ENCODE measurements around the gene ABCA2. TPM values are rescaled to one million over a fixed set of nuclear protein-coding genes. Genes with fewer than 3 reads are reported as not detected.

The ABCA2 gene
- polyA plus RNA-seq, 1 of the 3 experiments (the other 2 are of a cell fraction) = 34.7 TPM

- TF ChIP-seq ZBTB33 (IDR thresholded peaks at IDR 0.05; ENCODE audit: borderline replicate concordance, low read depth) = no peak
- no peak for TF ChIP-seq FOXJ3 (CRISPR knock-in tag; IDR thresholded peaks at IDR 0.05)
- TF ChIP-seq TCF12 (IDR thresholded peaks at IDR 0.05) = no peak
- TF ChIP-seq USF2 (IDR thresholded peaks at IDR 0.05; ENCODE audit: borderline replicate concordance, low read depth, low read length) = no peak
- TF ChIP-seq, protein P1, sequence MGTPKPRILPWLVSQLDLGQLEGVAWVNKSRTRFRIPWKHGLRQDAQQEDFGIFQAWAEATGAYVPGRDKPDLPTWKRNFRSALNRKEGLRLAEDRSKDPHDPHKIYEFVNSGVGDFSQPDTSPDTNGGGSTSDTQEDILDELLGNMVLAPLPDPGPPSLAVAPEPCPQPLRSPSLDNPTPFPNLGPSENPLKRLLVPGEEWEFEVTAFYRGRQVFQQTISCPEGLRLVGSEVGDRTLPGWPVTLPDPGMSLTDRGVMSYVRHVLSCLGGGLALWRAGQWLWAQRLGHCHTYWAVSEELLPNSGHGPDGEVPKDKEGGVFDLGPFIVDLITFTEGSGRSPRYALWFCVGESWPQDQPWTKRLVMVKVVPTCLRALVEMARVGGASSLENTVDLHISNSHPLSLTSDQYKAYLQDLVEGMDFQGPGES (IDR thresholded peaks at IDR 0.05; ENCODE audit: low read depth, low read length) = no peak
- TF ChIP-seq SMC3 (IDR thresholded peaks at IDR 0.05; ENCODE audit: low read depth, low read length) = peak; percentile 91
- no peak for TF ChIP-seq GATA2 (CRISPR knock-in tag; IDR thresholded peaks at IDR 0.05)
- no peak for TF ChIP-seq FOSL2 (IDR thresholded peaks at IDR 0.05; ENCODE audit: borderline replicate concordance, low read depth)
These were observed 36.2 kb upstream of the ABCA2 start (continued) for GRCh38 chr9:137064027-137064879.

DNA sequence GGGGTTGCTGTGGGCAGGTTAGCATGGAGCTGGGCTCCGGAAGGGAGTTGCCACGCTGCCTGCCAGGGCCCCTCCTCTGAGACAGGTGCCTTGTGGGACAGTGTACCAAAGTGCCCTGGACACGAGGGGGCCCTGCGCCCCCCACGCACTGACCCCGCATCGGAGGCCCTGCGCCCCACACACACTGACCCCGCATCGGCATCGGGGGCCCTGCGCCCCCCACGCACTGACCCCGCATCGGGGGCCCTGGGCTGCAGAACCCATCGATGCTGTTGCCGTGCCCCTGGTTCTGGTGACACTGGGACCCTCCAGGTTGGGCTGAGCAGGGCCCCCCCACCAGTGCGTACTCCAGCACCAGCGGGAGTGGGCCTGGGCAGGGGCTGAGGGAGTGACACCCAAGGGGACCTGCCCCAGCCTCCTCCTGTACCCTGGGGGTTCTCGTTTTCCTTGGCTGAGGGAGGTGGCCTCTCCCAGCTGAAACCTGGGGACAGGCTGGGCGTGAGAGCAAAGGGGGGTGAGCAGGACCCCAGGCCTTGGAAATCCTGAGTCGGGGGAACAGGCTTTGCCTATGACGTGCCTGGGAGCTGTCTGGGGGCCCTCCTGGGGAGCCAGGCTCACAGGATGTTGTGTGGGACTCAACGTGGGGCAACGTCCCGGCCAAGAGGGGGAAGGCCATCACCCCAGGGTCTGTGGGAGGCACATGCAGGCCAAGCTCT, 35.4 kb upstream of the ABCA2 start:
- DNase-seq = no peak
- Histone ChIP-seq H3K4me3 (ENCODE audit: low read depth in 2 of 2, low read length in 1 of 2) (no peak overlapping the region), H3K27me3 (ENCODE audit: insufficient read depth) (no peaks in the 10 kb centered on the region), H4K20me1 (ENCODE audit: insufficient read depth) (peaks cover 12% of the 10 kb centered on the region; the same call in 1 of the 2 replicates), H3K4me2 (no peak overlapping the region), H3K9me3 (no peaks in the 10 kb centered on the region), H3F3A (replicated peaks; ENCODE audit: insufficient read depth) (peaks cover 5% of the 10 kb centered on the region), H3K27ac (ENCODE audit: low read depth in 2 of 2, low read length in 1 of 2) (peak overlapping the region in 1 of 2 experiments; percentile 11; a peak in 1 of 4 replicates), H3K4me1 (ENCODE audit: control insufficient read depth in 1 of 2, insufficient read depth in 2 of 2, low read depth in 1 of 2, low read length in 1 of 2) (peaks cover 0 to 11% of the 10 kb centered on the region in 2 experiments; a peak in 1 of 4 replicates), H2AFZ (ENCODE audit: low read depth) (no peak overlapping the region), H3K9ac (no peak overlapping the region), H3K36me3 (replicated peaks in 1 of 2; ENCODE audit: control insufficient read depth in 1 of 2, insufficient read depth in 2 of 2, low read length in 1 of 2) (no peaks in the 10 kb centered on the region), H3K9me2 (no peaks in the 10 kb centered on the region), H3K79me2 (ENCODE audit: insufficient read depth) (no peaks in the 10 kb centered on the region)
- no peak for TF ChIP-seq TEAD4 (IDR thresholded peaks at IDR 0.05; ENCODE audit: borderline replicate concordance, insufficient read depth)
- no peak for TF ChIP-seq FOXM1 (IDR thresholded peaks at IDR 0.05; ENCODE audit: low read depth)
- TF ChIP-seq REST (IDR thresholded peaks at IDR 0.05; ENCODE audit: low read depth, low read length) = no peak
- TF ChIP-seq GATA2 (CRISPR knock-in tag; IDR thresholded peaks at IDR 0.05) = no peak
- TF ChIP-seq TCF12 (IDR thresholded peaks at IDR 0.05) = no peak
- no peak for TF ChIP-seq RCOR1 (IDR thresholded peaks at IDR 0.05; ENCODE audit: low read length)
- no peak for TF ChIP-seq SMC3 (IDR thresholded peaks at IDR 0.05; ENCODE audit: low read depth, low read length)
- no peak for TF ChIP-seq SIN3A (IDR thresholded peaks at IDR 0.05; ENCODE audit: borderline replicate concordance, low read depth, low read length)
- no peak for TF ChIP-seq USF2 (IDR thresholded peaks at IDR 0.05; ENCODE audit: borderline replicate concordance, low read depth, low read length)
- no peak for TF ChIP-seq MXI1 (IDR thresholded peaks at IDR 0.05; ENCODE audit: low read depth, low read length)
- TF ChIP-seq CHD2 (IDR thresholded peaks at IDR 0.05; ENCODE audit: low read length, partially characterized antibody) = no peak
- no peak for TF ChIP-seq RAD21 (IDR thresholded peaks at IDR 0.05; ENCODE audit: low read length)
- no peak for TF ChIP-seq RFX5 (IDR thresholded peaks at IDR 0.05; ENCODE audit: low read length)
- no peak for TF ChIP-seq TAF1 (IDR thresholded peaks at IDR 0.05; ENCODE audit: borderline replicate concordance, low read depth, low read length)
- 83% methylated on average over 4 of the region's 26 CpGs for WGBS (ENCODE audit: low lambda C conversion rate)
- ChIA-PET CTCF (interaction anchor here (0.6 to 16.8 kb wide), 24 partner anchors 9 to 294 kb away, joined by 3 to 803 read pairs (median 4); partner anchors contain the start of genes ABCA2, AJM1, CLIC3 and CYSRT1), POLR2A (interaction anchor here (1.2 kb wide), 1 partner anchor 8 kb away, joined by 7 read pairs; no protein-coding TSS in a partner anchor)

Measured in SK-N-SH (cell line).